Endothelial cell of umbilical vein (primary cell): ENCODE data around the gene TMEM167A. TPM values are rescaled to one million over a fixed set of nuclear protein-coding genes. Genes with fewer than 3 reads are reported as not detected.

Source experiments
- BruUV-seq: library from RNA; stranded (reverse); fragments of 400-500 nt; replicated peaks from 2 replicates; lab custom pipeline; 2021; lab: Mats Ljungman, UMichigan
- CTCF ChIA-PET: fragments of 300-600, 350-600 bp; sonication (Branson Sonifier 250); formaldehyde crosslinking; loops from one replicate; lab custom pipeline; 2021; ENCODE audit warnings: antibody characterized with exemption, inconsistent platforms; lab: Charles Lee
- POLR2A ChIA-PET: fragments of 300-600, 350-600 bp; sonication (Branson Sonifier 250); formaldehyde crosslinking; loops from one replicate; lab custom pipeline; 2021; ENCODE audit warnings: antibody characterized with exemption, inconsistent platforms; lab: Charles Lee
- DNase-seq: peaks from one replicate; pipeline ENCODE4 v3.0.0-alpha.2; 2011; ENCODE audit warnings: low read depth, low spot score
- FAIRE-seq: peaks from 2 replicates; lab custom pipeline; 2011; peaks lifted over from hg19 to GRCh38; lab: Jason Lieb, UNC
- H2AFZ ChIP-seq: 2 replicates; pipeline ENCODE4 v1.6.0; 2012; ENCODE audit warnings: low read depth, low read length, control low read depth, inconsistent platforms
- H3K27ac ChIP-seq: 2 replicates; pipeline ENCODE4 v1.5.1; 2011; ENCODE audit warnings: low read depth, mild to moderate bottlenecking, control low read depth, low read length, moderate library complexity; ENCODE audit not compliant: insufficient read depth
- H3K27me3 ChIP-seq, 2 experiments: 2 replicates each; pipeline versions ENCODE4 v1.6.0 to v1.6.1; 2011; ENCODE audit warnings: low read length in 2 of 2, mixed read lengths in 1 of 2; ENCODE audit not compliant: control insufficient read depth in 2 of 2, insufficient read depth in 2 of 2
- H3K36me3 ChIP-seq, 2 experiments: 2 replicates in 1 of 2; 3 replicates in 1 of 2; pipeline ENCODE4 v1.5.1; 2011; ENCODE audit warnings: low read length in 2 of 2, mild to moderate bottlenecking in 1 of 2, moderate library complexity in 1 of 2; ENCODE audit not compliant: control insufficient read depth in 2 of 2, insufficient read depth in 2 of 2; ENCODE audit errors: extremely low read depth in 1 of 2
- H3K4me1 ChIP-seq: 3 replicates; pipeline ENCODE4 v1.5.1; 2011; ENCODE audit warnings: mild to moderate bottlenecking, low read length; ENCODE audit not compliant: control insufficient read depth, insufficient read depth; ENCODE audit errors: extremely low read depth
- H3K4me2 ChIP-seq: 2 replicates; pipeline ENCODE4 v1.6.1; 2011; ENCODE audit warnings: low read length, control low read depth, mixed read lengths; ENCODE audit not compliant: insufficient read depth
- H3K4me3 ChIP-seq, 3 experiments: fragments of 200-600 bp in 1 of 3; sonication (generic), shearing (Covaris generic) in 1 of 3; replicated peaks in 1 of 3; 2 replicates each; pipeline ENCODE4 v1.5.1; 2011 to 2016; ENCODE audit warnings: control low read depth in 3 of 3, low read length in 3 of 3, mild to moderate bottlenecking in 2 of 3, inconsistent platforms in 1 of 3, low read depth in 1 of 3, moderate library complexity in 1 of 3; ENCODE audit not compliant: insufficient read depth in 1 of 3
- H3K79me2 ChIP-seq: 2 replicates; pipeline ENCODE4 v1.6.0; 2012; ENCODE audit warnings: low read length, inconsistent platforms; ENCODE audit not compliant: control insufficient read depth, insufficient read depth
- H3K9ac ChIP-seq: replicated peaks from 2 replicates; pipeline ENCODE3; 2011; ENCODE audit warnings: low read length, control low read depth; ENCODE audit not compliant: insufficient read depth; ENCODE audit errors: extremely low read depth
- H3K9me1 ChIP-seq: replicated peaks from 3 replicates; pipeline ENCODE4 v1.6.0; 2011; ENCODE audit warnings: mild to moderate bottlenecking, low read length; ENCODE audit not compliant: control insufficient read depth, insufficient read depth; ENCODE audit errors: extremely low read depth
- H3K9me3 ChIP-seq: replicated peaks from 2 replicates; pipeline ENCODE4 v1.5.1; 2012; ENCODE audit warnings: low read length, inconsistent platforms; ENCODE audit not compliant: control insufficient read depth, insufficient read depth
- H4K20me1 ChIP-seq: replicated peaks from 2 replicates; pipeline ENCODE3; 2011; ENCODE audit warnings: mild to moderate bottlenecking, low read length; ENCODE audit not compliant: control insufficient read depth, insufficient read depth; ENCODE audit errors: extremely low read depth
- CTCF ChIP-seq, 2 donors: IDR thresholded peaks; 1 replicate in 1 of 2; 2 replicates in 1 of 2; pipeline ENCODE4 v1.5.1; 2011; ENCODE audit warnings: low read length in 2 of 2, mild to moderate bottlenecking in 2 of 2, moderate library complexity in 2 of 2, control low read depth in 1 of 2, inconsistent platforms in 1 of 2, low read depth in 1 of 2; ENCODE audit not compliant: insufficient read depth in 1 of 2; ENCODE audit errors: extremely low read depth in 1 of 2
- EZH2 ChIP-seq: IDR thresholded peaks from 2 replicates; pipeline ENCODE4 v1.6.1; 2012; ENCODE audit warnings: borderline replicate concordance, low read depth, mild to moderate bottlenecking, moderate library complexity, low read length, inconsistent platforms; ENCODE audit not compliant: severe bottlenecking
- FOS ChIP-seq: IDR thresholded peaks from 2 replicates; pipeline ENCODE4 v1.6.1; 2011; ENCODE audit warnings: mild to moderate bottlenecking, low read length, moderate library complexity, borderline replicate concordance; ENCODE audit not compliant: insufficient read depth
- GATA2 ChIP-seq: IDR thresholded peaks from 2 replicates; pipeline ENCODE4 v1.7.0; 2011; ENCODE audit warnings: low read depth, mild to moderate bottlenecking, moderate library complexity, mixed read lengths, low read length; ENCODE audit not compliant: insufficient read length, insufficient read depth
- JUN ChIP-seq: IDR thresholded peaks from 2 replicates; pipeline ENCODE4 v1.6.1; 2011; ENCODE audit warnings: borderline replicate concordance, low read depth; ENCODE audit not compliant: insufficient read length, insufficient read depth
- MAX ChIP-seq: IDR thresholded peaks from 2 replicates; pipeline ENCODE4 v1.6.1; 2011; ENCODE audit not compliant: insufficient read depth, insufficient read length
- MYC ChIP-seq: IDR thresholded peaks from one replicate; pipeline ENCODE4 v1.6.1; 2011; ENCODE audit warnings: mild to moderate bottlenecking, low read depth, low read length
- POLR2A ChIP-seq: IDR thresholded peaks from 2 replicates; pipeline ENCODE4 v1.6.1; 2012; ENCODE audit warnings: low read depth, mild to moderate bottlenecking, control low read depth, low read length
- POLR2AphosphoS5 ChIP-seq: IDR thresholded peaks from 2 replicates; pipeline ENCODE4 v1.6.1; 2012; ENCODE audit warnings: low read depth, mild to moderate bottlenecking, control low read depth, low read length, moderate library complexity; ENCODE audit not compliant: insufficient read depth
- dilution Hi-C: fragments of 300-500 bp; cut with MboI; formaldehyde crosslinking; loops from one replicate; pipeline ENCODE4 v1.15.0; 2019; ENCODE audit warnings: low sequenced_read_pairs; ENCODE audit not compliant: extremely low pct_ligation_motif_present
- intact Hi-C: fragments of 100-400 bp; cut with micrococcal nuclease; formaldehyde crosslinking; loops from one replicate; pipeline ENCODE4 v1.10.0; 2022
- polyA plus RNA-seq, 4 experiments: library from polyadenylated mRNA; depleted of rRNA in 3 of 4; stranded (reverse) in 3 of 4; unstranded in 1 of 4; fragments of >200 nt; gene quantifications; 2 replicates each; pipeline versions ENCODE4 v1.2.1 to v1.2.3, GENCODE V29; 2011 to 2012; ENCODE audit warnings: missing spikeins in 1 of 4
- total RNA-seq: library from RNA; stranded (reverse); gene quantifications from 2 replicates; pipeline ENCODE4 v1.2.3, GENCODE V29; 2021

TMEM167A gene
- total and polyA plus RNA-seq, 2 donors (not counting 3 experiments of a cell fraction or from before 2014, with no cell fraction given) = 20.2 to 64.4 TPM

GRCh38 chr5:83102364-83102980, 25.3 kb upstream of the TMEM167A start:
- dilution Hi-C loops (no loop called here), intact Hi-C loops (no loop called here)
- H3K79me2 ChIP-seq = no peaks in the 10 kb centered on the region
- H4K20me1 ChIP-seq = peaks cover 2% of the 10 kb centered on the region
- H3K9me1 ChIP-seq = no peaks in the 10 kb centered on the region
- POLR2A ChIA-PET = no interaction called here
- H3K4me1 ChIP-seq = peaks cover 9% of the 10 kb centered on the region
- no peak for TF ChIP-seq JUN
- TF ChIP-seq EZH2 = no peak
- no peak for TF ChIP-seq MYC
- no peak for TF ChIP-seq GATA2
- FAIRE-seq = no peak
- H2AFZ ChIP-seq = no peak overlapping the region
- H3K4me2 ChIP-seq = no peak overlapping the region
- no peak overlapping the region for H3K4me3 ChIP-seq
- H3K9ac ChIP-seq = no peak overlapping the region
- CTCF ChIA-PET = no interaction called here
- DNase-seq = no peak
- no peaks in the 10 kb centered on the region for H3K36me3 ChIP-seq
- no TSS peak for BruUV-seq
- peaks cover 9 to 29% of the 10 kb centered on the region in 2 experiments for H3K27me3 ChIP-seq
- H3K27ac ChIP-seq = no peak overlapping the region
- H3K9me3 ChIP-seq = no peaks in the 10 kb centered on the region

GRCh38 chr5:83101514-83101913, 24.3 kb upstream of the TMEM167A start:
- ChIA-PET CTCF (no interaction called here), POLR2A (no interaction called here)
- peaks cover 11 to 31% of the 10 kb centered on the region in 2 experiments for H3K27me3 ChIP-seq
- intact Hi-C loops = no loop called here
- FAIRE-seq = no peak
- BruUV-seq = no TSS peak
- no peak overlapping the region for H3K4me3 ChIP-seq
- no peak for DNase-seq
- no peaks in the 10 kb centered on the region for H3K36me3 ChIP-seq
- no peaks in the 10 kb centered on the region for H3K9me1 ChIP-seq
- TF ChIP-seq CTCF (IDR thresholded peaks at IDR 0.05; ENCODE audit: extremely low read depth in 1 of 2, insufficient read depth in 1 of 2, low read depth in 1 of 2, low read length in 2 of 2) (no peak), POLR2A (no peak), MAX (no peak), GATA2 (no peak), POLR2AphosphoS5 (no peak), MYC (no peak), EZH2 (no peak), JUN (no peak), FOS (no peak)
- H3K9me3 ChIP-seq = no peaks in the 10 kb centered on the region
- H3K4me2 ChIP-seq = no peak overlapping the region
- peaks cover 5% of the 10 kb centered on the region for H4K20me1 ChIP-seq
- no peak overlapping the region for H3K27ac ChIP-seq
- H3K9ac ChIP-seq = no peak overlapping the region
- H3K4me1 ChIP-seq = peaks cover 14% of the 10 kb centered on the region
- dilution Hi-C loops = no loop called here
- H2AFZ ChIP-seq = no peak overlapping the region
- no peaks in the 10 kb centered on the region for H3K79me2 ChIP-seq
